RCC 7860 (cell line): ENCODE measurements around the gene FOXD4L4.
"Not testable (repeated sequence)": the region's sequence is repeated elsewhere in the genome, so short reads cannot be mapped to it uniquely, and the experiment has no call there.

Source experiments
- DNase-seq: peaks from one replicate; pipeline ENCODE4 v3.0.0-alpha.2; 2015; ENCODE audit warnings: low spot score
- FAIRE-seq: peaks from 2 replicates; lab custom pipeline; 2012; peaks lifted over from hg19 to GRCh38; lab: Jason Lieb, UNC

Gene FOXD4L4

GRCh38 chr9:65737096-65737564 lies at the start of gene FOXD4L4:
FOXD4L4 (plus strand) TSS chr9:65737146; CDS start chr9:65737146, 0 bp downstream.
- not testable (repeated sequence) for FAIRE-seq, DNase-seq

- not testable (repeated sequence) for FAIRE-seq, DNase-seq
These were observed 33.4 kb upstream of the FOXD4L4 start for GRCh38 chr9:65703550-65703949.

GRCh38 chr9:65714445-65714844 lies 22.5 kb upstream of the FOXD4L4 start:
- not testable (repeated sequence) for FAIRE-seq, DNase-seq

- not testable (repeated sequence) for DNase-seq, FAIRE-seq
These were observed 1.2 kb downstream of the FOXD4L4 start for GRCh38 chr9:65738133-65738532.
